GM12878 (cell line): ENCODE measurements around the gene SYNDIG1. TPM values are rescaled to one million over a fixed set of nuclear protein-coding genes. Genes with fewer than 3 reads are reported as not detected.

Source experiments
- ATAC-seq: fragments of 200-7000 bp; cut with Tn5 transposase; 3 replicates; pipeline ENCODE4 v1.9.1; 2020; ENCODE audit warnings: mild to moderate bottlenecking, moderate library complexity
- BruUV-seq: library from RNA; stranded (reverse); fragments of 400-500 nt; replicated peaks from 2 replicates; lab custom pipeline; 2021; lab: Mats Ljungman, UMichigan
- CTCF ChIA-PET: fragments of 300-600 bp; sonication (Branson Sonifier 250); formaldehyde crosslinking; extraction: SDS; loops from one replicate; lab custom pipeline; 2021; ENCODE audit warnings: inconsistent platforms; lab: Yijun Ruan, JAX
- POLR2A ChIA-PET: fragments of 350-600 bp; formaldehyde crosslinking; extraction: SDS; loops from one replicate; lab custom pipeline; 2021; ENCODE audit warnings: inconsistent platforms; lab: Charles Lee
- RAD21 ChIA-PET: fragments of 300-600 bp; sonication (Branson Sonifier 250); formaldehyde crosslinking; loops from one replicate; lab custom pipeline; 2023; ENCODE audit warnings: antibody characterized with exemption; ENCODE audit not compliant: unreplicated experiment; lab: Charles Lee
- SMC1A ChIA-PET: fragments of 300-600 bp; sonication (Branson Sonifier 250); formaldehyde crosslinking; loops from one replicate; lab custom pipeline; 2023; ENCODE audit not compliant: unreplicated experiment, uncharacterized antibody; lab: Charles Lee
- DNase-seq: peaks from one replicate; pipeline ENCODE4 v3.0.0-alpha.2; 2011; ENCODE audit warnings: low read depth, low spot score
- FAIRE-seq: peaks from 3 replicates; lab custom pipeline; 2011; peaks lifted over from hg19 to GRCh38; lab: Jason Lieb, UNC
- H2AFZ ChIP-seq: 2 replicates; pipeline ENCODE4 v1.6.0; 2011; ENCODE audit warnings: low read depth, low read length, control low read depth; ENCODE audit not compliant: control insufficient read depth
- H3K27ac ChIP-seq: 2 replicates; pipeline ENCODE4 v1.5.1; 2011; ENCODE audit warnings: control low read depth; ENCODE audit not compliant: control insufficient read depth, insufficient read depth
- H3K27me3 ChIP-seq, 2 experiments: replicated peaks in 1 of 2; 2 replicates each; pipeline versions ENCODE4 v1.6.0 to v1.6.1; 2011; ENCODE audit warnings: low read length in 1 of 2; ENCODE audit not compliant: control insufficient read depth in 2 of 2, insufficient read depth in 2 of 2
- H3K36me3 ChIP-seq, 2 experiments: 2 replicates each; pipeline ENCODE4 v1.5.1; 2011; ENCODE audit warnings: low read length in 1 of 2; ENCODE audit not compliant: control insufficient read depth in 2 of 2, insufficient read depth in 2 of 2
- H3K4me1 ChIP-seq: 2 replicates; pipeline ENCODE4 v1.6.1; 2011; ENCODE audit warnings: mild to moderate bottlenecking, low read length, moderate library complexity, mixed read lengths; ENCODE audit not compliant: control insufficient read depth, insufficient read depth
- H3K4me2 ChIP-seq: 2 replicates; pipeline ENCODE4 v1.6.0; 2011; ENCODE audit warnings: control low read depth; ENCODE audit not compliant: control insufficient read depth, insufficient read depth
- H3K4me3 ChIP-seq: fragments of 200-600 bp; sonication (generic); 2 replicates; pipeline ENCODE4 v1.5.1; 2016
- H3K79me2 ChIP-seq: 2 replicates; pipeline ENCODE4 v1.6.0; 2011; ENCODE audit warnings: low read length; ENCODE audit not compliant: control insufficient read depth, insufficient read depth
- H3K9ac ChIP-seq: 2 replicates; pipeline ENCODE4 v1.8.0; 2011; ENCODE audit warnings: low read length, control low read depth, mixed read lengths; ENCODE audit not compliant: control insufficient read depth, insufficient read depth
- H3K9me3 ChIP-seq: replicated peaks from 3 replicates; pipeline ENCODE4 v1.5.1; 2011; ENCODE audit warnings: mild to moderate bottlenecking, low read length; ENCODE audit not compliant: control insufficient read depth, insufficient read depth
- H4K20me1 ChIP-seq: 2 replicates; pipeline ENCODE4 v1.6.0; 2011; ENCODE audit not compliant: control insufficient read depth, insufficient read depth
- BACH1 ChIP-seq: fragments of 450-650 bp; IDR thresholded peaks from 2 replicates; pipeline ENCODE4 v1.6.1; 2017; ENCODE audit warnings: mild to moderate bottlenecking, borderline replicate concordance
- CTCF ChIP-seq, 3 experiments: IDR thresholded peaks in 2 of 3; conservative IDR thresholded peaks in 1 of 3; 2 replicates each; pipeline ENCODE4 v1.5.1; 2011; ENCODE audit warnings: low read depth in 3 of 3, low read length in 3 of 3, mild to moderate bottlenecking in 3 of 3, control low read depth in 2 of 3, moderate library complexity in 2 of 3, inconsistent platforms in 1 of 3, mixed read lengths in 1 of 3; ENCODE audit not compliant: control insufficient read depth in 2 of 3, insufficient read depth in 1 of 3; ENCODE audit errors: extremely low read depth in 1 of 3
- EP300 ChIP-seq, 2 experiments: fragments of 150-350 bp in 1 of 2; IDR thresholded peaks; 2 replicates each; pipeline ENCODE4 v1.6.1; 2011 to 2012; ENCODE audit warnings: low read depth in 2 of 2, low read length in 2 of 2, borderline replicate concordance in 1 of 2, improper control_type of control experiment in 1 of 2, inconsistent platforms in 1 of 2; ENCODE audit not compliant: control insufficient read depth in 1 of 2
- ESRRA ChIP-seq: IDR thresholded peaks from 2 replicates; pipeline ENCODE4 v1.6.1; 2012; ENCODE audit warnings: mild to moderate bottlenecking, low read length, improper control_type of control experiment
- ETV6 ChIP-seq, 2 experiments: fragments of 450-650 bp in 1 of 2; IDR thresholded peaks in 1 of 2; conservative IDR thresholded peaks in 1 of 2; 2 replicates each; pipeline ENCODE4 v1.6.1; 2014; ENCODE audit warnings: antibody characterized with exemption in 1 of 2, borderline replicate concordance in 1 of 2, low read depth in 1 of 2, mild to moderate bottlenecking in 1 of 2, moderate library complexity in 1 of 2
- FOXK2 ChIP-seq: fragments of 450-650 bp; IDR thresholded peaks from 2 replicates; pipeline ENCODE4 v1.6.1; 2017; ENCODE audit warnings: mild to moderate bottlenecking, moderate library complexity
- GATAD2B ChIP-seq: fragments of 450-650 bp; conservative IDR thresholded peaks from 2 replicates; pipeline ENCODE4 v1.6.1; 2017; ENCODE audit warnings: low read depth, mild to moderate bottlenecking, moderate library complexity
- HDAC6 ChIP-seq: fragments of 200-600 bp; sonication (generic); IDR thresholded peaks from one replicate; pipeline ENCODE4 v1.8.0; 2017; ENCODE audit warnings: antibody characterized with exemption; ENCODE audit not compliant: unreplicated experiment
- RB1 ChIP-seq: fragments of 450-650 bp; formaldehyde crosslinking; IDR thresholded peaks from 2 replicates; pipeline ENCODE4 v1.6.1; 2017; ENCODE audit warnings: mild to moderate bottlenecking, borderline replicate concordance
- SMC3 ChIP-seq: IDR thresholded peaks from 2 replicates; pipeline ENCODE4 v1.6.1; 2011; ENCODE audit warnings: low read length, improper control_type of control experiment, borderline replicate concordance
- YBX1 ChIP-seq: fragments of 450-650 bp; IDR thresholded peaks from 2 replicates; pipeline ENCODE4 v1.6.1; 2016; ENCODE audit warnings: antibody characterized with exemption
- ZNF592 ChIP-seq: fragments of 450-650 bp; IDR thresholded peaks from 2 replicates; pipeline ENCODE4 v1.6.1; 2017; ENCODE audit warnings: mild to moderate bottlenecking, moderate library complexity
- ZNF687 ChIP-seq: fragments of 450-650 bp; IDR thresholded peaks from 2 replicates; pipeline ENCODE4 v1.6.1; 2017; ENCODE audit warnings: mild to moderate bottlenecking, moderate library complexity
- WGBS: methylation state at CpG from one replicate; pipeline ENCODE4 v1.1.6; 2016; ENCODE audit warnings: low lambda C conversion rate; ENCODE audit not compliant: insufficient replicate concordance, insufficient coverage; ENCODE audit errors: missing lambda C conversion rate; 5-methylcytosine and 5-hydroxymethylcytosine counted together
- in situ Hi-C: fragments of 300-500 bp; cut with MboI; formaldehyde crosslinking; loops from 9 replicates; pipeline ENCODE4 v1.14.3; 2018; ENCODE audit warnings: mixed read lengths
- intact Hi-C: fragments of 100-400 bp; cut with micrococcal nuclease; formaldehyde crosslinking; loops from one replicate; pipeline ENCODE4 v1.14.2; 2022; ENCODE audit not compliant: unreplicated experiment
- polyA plus RNA-seq, 11 experiments: library from polyadenylated mRNA; depleted of rRNA in 4 of 11; unstranded in 6 of 11; stranded (reverse) in 5 of 11; fragments of >200 nt; fragmentation: Nextera tagmentation in 4 of 11; fragmentation: Illumina TruSeq in 1 of 11; extraction: Ambion mirVana in 4 of 11; extraction: Trizol in 1 of 11; gene quantifications; 1 replicate in 1 of 11; 2 replicates in 10 of 11; pipeline versions ENCODE4 v1.2.1 to v1.2.3, GENCODE V29; 2011 to 2016; ENCODE audit warnings: inconsistent platforms in 2 of 11, missing spikeins in 2 of 11, low read depth in 1 of 11
- total RNA-seq, 4 experiments: library from RNA; depleted of rRNA in 3 of 4; stranded (reverse); fragments of >200 nt in 3 of 4; fragmentation: Illumina TruSeq in 1 of 4; extraction: Trizol in 1 of 4; gene quantifications; 2 replicates each; pipeline versions ENCODE4 v1.2.1 to v1.2.3, GENCODE V29; 2013 to 2021

SYNDIG1 gene
- total and polyA plus RNA-seq, 10 of the 15 experiments (the other 5 are each of a cell fraction or from before 2014, with no cell fraction given), result not detected

- ChIA-PET POLR2A (no interaction called here), RAD21 (no interaction called here), SMC1A (interaction anchor here (1.1 kb wide), 1 partner anchor 12 kb away, joined by 3 read pairs; no protein-coding TSS in a partner anchor), CTCF (no interaction called here)
- in situ Hi-C loops (no loop called here), intact Hi-C loops (no loop called here)
- H4K20me1 ChIP-seq, result no peaks in the 10 kb centered on the region
- no TSS peak for BruUV-seq
- H3K9me3 ChIP-seq, result no peaks in the 10 kb centered on the region
- H3K4me3 ChIP-seq, result no peak overlapping the region
- no peaks in the 10 kb centered on the region for H3K36me3 ChIP-seq
- H3K79me2 ChIP-seq, result no peaks in the 10 kb centered on the region
- no peak overlapping the region for H3K27ac ChIP-seq
- WGBS, result 21% methylated on average over 11 of the region's 11 CpGs
- ATAC-seq (no peak), FAIRE-seq (no peak), DNase-seq (no peak)
- no peak overlapping the region for H3K9ac ChIP-seq
- H2AFZ ChIP-seq, result no peak overlapping the region
- no peaks in the 10 kb centered on the region for H3K4me1 ChIP-seq
- no peak overlapping the region for H3K4me2 ChIP-seq
- H3K27me3 ChIP-seq, result no peaks in the 10 kb centered on the region
- TF ChIP-seq HDAC6 (no peak), ESRRA (no peak), BACH1 (no peak), GATAD2B (no peak), ZNF592 (no peak), FOXK2 (no peak), ZNF687 (no peak), SMC3 (no peak), ETV6 (conservative IDR thresholded peaks at IDR 0.05 in 1 of 2, IDR thresholded peaks at IDR 0.05 in 1 of 2; ENCODE audit: borderline replicate concordance in 1 of 2, low read depth in 1 of 2) (no peak), YBX1 (no peak), RB1 (no peak), EP300 (IDR thresholded peaks at IDR 0.05; ENCODE audit: borderline replicate concordance in 1 of 2, control insufficient read depth in 1 of 2, low read depth in 2 of 2, low read length in 2 of 2) (no peak), CTCF (IDR thresholded peaks at IDR 0.05 in 2 of 3, conservative IDR thresholded peaks at IDR 0.05 in 1 of 3; ENCODE audit: control insufficient read depth in 2 of 3, extremely low read depth in 1 of 3, insufficient read depth in 1 of 3, low read depth in 3 of 3, low read length in 3 of 3) (no peak)
Measured at GRCh38 chr20:24507182-24507853, 37.9 kb downstream of the SYNDIG1 start.
